GM18861 (cell line): Measurements from ENCODE around the gene FRMD4B.

Experiments
- ATAC-seq: cut with Tn5 transposase; IDR thresholded peaks from one replicate; pipeline ENCODE4 v1.9.1; 2021; ENCODE audit not compliant: unreplicated experiment

Gene FRMD4B

DNA sequence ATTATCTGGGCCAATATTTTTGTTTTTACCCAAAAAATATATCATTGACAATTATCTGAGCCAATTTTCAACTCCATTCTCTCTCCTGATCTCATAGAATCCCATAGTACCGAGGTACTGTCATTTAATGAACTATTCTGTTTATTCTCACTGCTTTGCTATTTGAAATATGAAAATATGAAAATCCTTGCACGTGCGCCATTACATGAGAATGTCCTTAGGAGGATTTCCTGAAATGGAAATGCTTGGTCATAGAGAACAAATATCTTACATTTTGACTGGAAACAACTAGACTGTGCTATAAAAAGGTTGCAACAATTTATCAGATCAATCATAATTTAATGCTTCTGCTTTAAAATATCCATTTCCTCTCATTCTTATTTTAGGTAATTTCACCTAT, 18.3 kb downstream of the FRMD4B start:
- no peak for ATAC-seq

DNA sequence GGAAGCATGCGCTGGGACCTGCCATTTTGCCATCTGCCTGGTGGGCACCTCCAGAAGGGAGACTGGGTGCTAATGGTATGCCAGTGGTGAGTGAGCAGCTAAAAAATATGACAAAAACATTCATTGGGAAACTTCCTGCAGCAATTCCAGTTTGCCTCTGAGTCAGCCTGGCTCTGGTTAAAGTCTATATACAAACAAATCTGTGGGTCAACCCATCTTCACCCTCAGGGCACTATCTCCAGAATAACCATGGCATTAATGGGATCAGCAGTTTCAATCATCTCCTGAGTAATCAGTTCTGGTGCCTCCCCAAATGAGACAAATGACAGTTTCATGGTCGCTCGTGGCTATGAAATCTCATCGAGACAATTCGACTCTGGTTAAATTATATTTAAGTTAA, 21.5 kb downstream of the FRMD4B start:
- no peak for ATAC-seq

- no peak for ATAC-seq
These were observed 25.2 kb downstream of the FRMD4B start for GRCh38 chr3:69360690-69361089.

GRCh38 chr3:69359916-69360315, 26.0 kb downstream of the FRMD4B start:
- ATAC-seq = no peak

GRCh38 chr3:69359339-69359893, 26.5 kb downstream of the FRMD4B start:
- no peak for ATAC-seq

GRCh38 chr3:69357196-69357595, 28.7 kb downstream of the FRMD4B start:
- no peak for ATAC-seq

DNA sequence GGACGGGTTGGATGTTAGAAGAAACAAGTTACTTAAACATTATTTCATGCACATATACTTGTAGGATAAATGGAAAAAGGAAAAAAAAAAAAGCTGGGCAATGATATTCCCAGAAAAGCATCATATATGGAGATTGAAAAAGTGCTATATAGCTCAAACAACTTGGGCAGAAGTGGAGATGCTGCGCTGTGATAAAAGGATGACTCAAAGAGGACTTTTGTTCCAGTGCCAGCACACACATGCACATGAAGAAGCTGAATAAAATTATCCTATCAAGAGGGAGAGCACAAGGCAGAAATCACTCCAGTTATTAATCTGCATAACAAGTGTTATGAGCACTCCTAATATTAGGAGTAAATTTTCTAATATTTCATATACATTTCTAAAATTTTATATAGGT, 30.9 kb downstream of the FRMD4B start:
- no peak for ATAC-seq

- ATAC-seq = no peak
These were observed 32.4 kb downstream of the FRMD4B start for GRCh38 chr3:69353503-69353902.

GRCh38 chr3:69353088-69353478, 32.8 kb downstream of the FRMD4B start:
- ATAC-seq = no peak

- no peak for ATAC-seq
These were observed 33.4 kb downstream of the FRMD4B start for GRCh38 chr3:69352305-69353087.

- ATAC-seq = no peak
These were observed 42.0 kb downstream of the FRMD4B start for GRCh38 chr3:69343875-69344274.

- ATAC-seq = no peak
These were observed 43.8 kb downstream of the FRMD4B start for GRCh38 chr3:69342074-69342473.

GRCh38 chr3:69339760-69340159, 46.1 kb downstream of the FRMD4B start:
- ATAC-seq = no peak

DNA sequence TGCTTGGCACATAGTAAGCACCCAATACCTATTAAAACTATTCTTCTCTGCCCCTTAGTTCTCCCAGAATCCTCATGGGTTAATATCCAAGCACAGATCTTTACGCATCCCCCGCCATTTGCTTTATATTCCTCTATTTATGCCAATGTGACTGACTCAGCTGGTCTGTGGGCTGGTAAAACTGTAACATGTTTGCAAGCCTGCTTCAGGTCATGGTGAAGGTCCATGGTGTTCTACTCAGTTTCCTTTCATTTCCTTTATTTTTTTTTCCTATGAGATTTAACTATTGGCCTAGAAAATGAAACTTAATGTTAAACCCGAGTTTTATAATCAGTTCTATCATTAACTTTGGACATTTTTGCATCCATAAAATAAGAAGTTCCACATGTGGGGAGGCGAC, 47.0 kb downstream of the FRMD4B start:
- no peak for ATAC-seq

- ATAC-seq = no peak
These were observed 53.0 kb downstream of the FRMD4B start for GRCh38 chr3:69332934-69333333.

DNA sequence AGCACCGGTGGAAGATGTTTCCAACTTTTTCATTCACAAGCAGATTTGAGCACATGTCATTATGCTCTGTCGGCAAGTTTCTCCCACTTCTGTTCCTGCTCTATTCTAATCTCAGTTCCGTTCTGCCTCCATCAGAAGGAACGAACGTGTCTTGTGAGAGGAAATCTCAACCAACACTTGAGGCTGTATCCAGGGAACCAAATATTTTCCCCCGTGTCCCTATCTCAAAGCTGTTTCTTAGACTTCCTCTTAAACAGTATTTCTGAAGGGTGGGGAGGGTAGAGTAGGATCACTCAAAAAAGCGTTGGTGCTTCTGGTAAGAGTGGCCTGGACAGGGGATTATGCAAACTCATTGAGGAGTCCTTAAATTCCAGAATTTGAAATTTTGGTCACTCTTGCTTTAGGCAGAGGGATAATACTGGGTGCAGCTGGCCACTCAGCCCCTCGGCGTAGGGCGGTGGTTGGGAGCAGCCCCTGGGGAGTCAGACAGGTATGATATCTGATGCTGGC, 54.9 kb downstream of the FRMD4B start:
- ATAC-seq = no peak

DNA sequence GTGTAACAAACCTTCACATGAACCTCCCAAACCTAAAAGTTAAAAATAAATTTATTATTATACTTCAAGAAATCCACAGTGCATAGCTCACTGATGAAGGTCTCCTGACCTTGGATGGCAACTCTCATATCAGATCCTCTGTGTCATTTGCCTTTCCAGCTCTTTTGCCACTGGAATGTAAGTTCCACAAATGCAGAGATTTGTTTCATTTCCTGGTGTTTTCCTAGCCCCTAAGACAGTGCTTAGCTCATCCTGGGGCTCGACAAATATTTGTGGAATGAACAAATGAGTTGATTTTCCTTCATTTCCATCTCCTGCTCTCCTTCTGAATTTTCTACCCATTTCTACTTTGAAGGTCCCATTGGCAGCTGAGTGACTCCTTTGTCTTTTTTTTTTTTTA, 56.0 kb downstream of the FRMD4B start:
- no peak for ATAC-seq

GRCh38 chr3:69328963-69329302, 57.0 kb downstream of the FRMD4B start:
- no peak for ATAC-seq

DNA sequence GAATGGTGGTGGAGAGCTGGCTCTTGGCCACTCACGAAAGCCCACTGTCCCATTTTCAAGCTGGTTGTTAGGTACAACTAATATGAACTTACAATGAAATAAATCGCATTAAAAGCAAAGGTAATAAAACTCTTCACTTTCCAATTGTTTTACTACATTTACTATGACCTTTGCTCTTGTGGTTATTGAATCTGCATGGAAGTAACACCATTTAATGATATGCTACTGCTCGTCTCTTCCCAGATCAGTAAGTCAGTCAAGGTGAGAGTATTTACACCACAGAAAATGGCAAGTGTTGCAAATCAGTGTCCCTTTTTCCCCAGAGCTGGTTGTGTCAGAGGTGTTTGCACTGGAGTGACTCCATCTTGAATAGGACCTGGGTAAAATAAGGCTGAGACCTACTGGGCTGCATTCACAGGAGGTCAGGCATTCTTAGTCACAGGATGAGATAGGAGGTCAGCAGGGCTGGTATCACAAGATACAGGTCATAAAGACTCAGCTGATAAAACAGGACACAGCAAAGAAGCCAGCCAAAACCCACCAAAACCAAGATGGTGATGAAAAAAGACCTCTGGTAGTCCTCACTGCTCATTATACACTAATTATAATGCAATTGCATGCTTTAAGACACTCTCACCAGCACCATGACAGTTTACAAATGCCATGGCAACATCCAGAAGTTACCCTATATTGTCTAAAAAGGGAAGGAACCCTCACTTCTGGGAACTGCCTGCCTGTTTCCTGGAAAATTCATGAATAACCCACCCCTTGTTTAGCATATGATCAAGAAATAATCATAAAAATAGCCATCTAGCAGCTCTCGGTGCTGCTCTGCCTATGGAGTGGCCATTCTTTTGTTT, 57.6 kb downstream of the FRMD4B start:
- ATAC-seq = no peak

DNA sequence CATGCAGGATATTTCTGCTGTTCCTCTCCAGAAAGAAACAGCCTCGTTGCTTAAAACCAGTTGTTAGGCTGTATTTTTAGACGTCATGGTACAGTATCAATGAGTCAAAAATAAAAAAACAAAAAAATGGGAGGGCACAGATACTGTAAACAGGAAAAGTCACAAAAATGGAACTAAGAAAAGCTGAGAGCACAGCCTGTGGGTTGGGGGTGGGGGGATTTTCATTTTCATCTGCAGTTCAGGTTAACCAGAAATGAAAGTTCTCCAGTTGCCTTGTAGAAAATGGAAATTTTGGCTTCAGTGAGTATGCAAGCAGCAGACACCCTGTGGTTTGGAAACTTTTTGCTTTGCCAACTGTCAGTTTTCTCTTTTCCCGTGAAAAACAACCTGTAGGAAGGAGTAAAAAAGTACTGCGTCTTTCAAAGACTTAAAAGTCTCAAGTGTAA, 59.0 kb downstream of the FRMD4B start:
- ATAC-seq = peak; percentile 81

GRCh38 chr3:69325151-69325550, 60.7 kb downstream of the FRMD4B start:
- no peak for ATAC-seq
